Neural cell (in vitro differentiated cells): Measurements from ENCODE around the gene KIAA0586. TPM values are rescaled to one million over a fixed set of nuclear protein-coding genes. Genes with fewer than 3 reads are reported as not detected.

Experiments used
- H2AFZ ChIP-seq: fragments of 200-600, 300-800 bp; sonication (generic), shearing (Covaris generic); 2 replicates; pipeline ENCODE4 v1.6.0; 2014; ENCODE audit warnings: low read depth, mild to moderate bottlenecking, antibody characterized with exemption, low read length, moderate library complexity
- H3F3A ChIP-seq: fragments of 200-600 bp; shearing (Covaris generic); 2 replicates; pipeline ENCODE4 v1.6.1; 2016; ENCODE audit warnings: mild to moderate bottlenecking, moderate library complexity, mixed read lengths, antibody characterized with exemption, low read length; ENCODE audit not compliant: insufficient read depth, poor library complexity, severe bottlenecking
- H3K27ac ChIP-seq: fragments of 200-600, 300-800 bp; sonication (generic), shearing (Covaris generic); 2 replicates; pipeline ENCODE4 v1.5.1; 2014; ENCODE audit warnings: mild to moderate bottlenecking, low read length, moderate library complexity
- H3K27me3 ChIP-seq: fragments of 300-800, 200-600 bp; sonication (generic), shearing (Covaris generic); 2 replicates; pipeline ENCODE4 v1.6.0; 2014; ENCODE audit warnings: mild to moderate bottlenecking, low read depth, low read length, moderate library complexity; ENCODE audit not compliant: insufficient read depth
- H3K36me3 ChIP-seq: fragments of 300-800, 200-600 bp; sonication (generic), shearing (Covaris generic); 2 replicates; pipeline ENCODE4 v1.5.1; 2014; ENCODE audit warnings: mild to moderate bottlenecking, antibody characterized with exemption, low read length, moderate library complexity; ENCODE audit not compliant: insufficient read depth
- H3K4me2 ChIP-seq: fragments of 300-800, 200-600 bp; sonication (generic), shearing (Covaris generic); 2 replicates; pipeline ENCODE4 v1.6.0; 2014; ENCODE audit warnings: mild to moderate bottlenecking, low read length
- H3K4me3 ChIP-seq: fragments of 300-800, 200-600 bp; sonication (generic), shearing (Covaris generic); 2 replicates; pipeline ENCODE4 v1.5.1; 2014; ENCODE audit warnings: mild to moderate bottlenecking, low read length, moderate library complexity
- H3K79me2 ChIP-seq: fragments of 200-600 bp; shearing (Covaris generic); replicated peaks from 2 replicates; pipeline ENCODE4 v1.6.0; 2014; ENCODE audit warnings: mild to moderate bottlenecking, low read length, moderate library complexity; ENCODE audit not compliant: insufficient read depth
- H3K9ac ChIP-seq: fragments of 300-800, 200-600 bp; sonication (generic), shearing (Covaris generic); 2 replicates; pipeline ENCODE4 v1.6.1; 2016; ENCODE audit warnings: mild to moderate bottlenecking, low read length, mixed read lengths
- H3K9me2 ChIP-seq: fragments of 200-600 bp; shearing (Covaris generic); 2 replicates; pipeline ENCODE4 v1.6.1; 2016; ENCODE audit warnings: mild to moderate bottlenecking, low read length, mixed read lengths; ENCODE audit not compliant: insufficient read depth
- H3K9me3 ChIP-seq: fragments of 200-600, 300-800 bp; sonication (generic), shearing (Covaris generic); 2 replicates; pipeline ENCODE4 v1.6.1; 2016; ENCODE audit warnings: mild to moderate bottlenecking, mixed run types, low read length, moderate library complexity, mixed read lengths
- H4K20me1 ChIP-seq: fragments of 200-600 bp; shearing (Covaris generic); 2 replicates; pipeline ENCODE4 v1.6.1; 2016; ENCODE audit warnings: mild to moderate bottlenecking, mixed run types; ENCODE audit not compliant: insufficient read depth
- CTCF ChIP-seq: fragments of 450-650 bp; IDR thresholded peaks from 2 replicates; pipeline ENCODE4 v1.5.1; 2014; ENCODE audit warnings: antibody characterized with exemption, mild to moderate bottlenecking, moderate library complexity; ENCODE audit not compliant: poor library complexity, severe bottlenecking
- EP300 ChIP-seq: fragments of 450-650 bp; conservative IDR thresholded peaks from 2 replicates; pipeline ENCODE4 v1.6.1; 2014; ENCODE audit warnings: antibody characterized with exemption, mild to moderate bottlenecking, moderate library complexity; ENCODE audit not compliant: poor library complexity, severe bottlenecking
- EZH2 ChIP-seq: fragments of 200-600, 300-800 bp; shearing (Covaris generic), sonication (generic); IDR thresholded peaks from 2 replicates; pipeline ENCODE4 v1.6.1; 2014; ENCODE audit warnings: antibody characterized with exemption, low read length, borderline replicate concordance, mild to moderate bottlenecking; ENCODE audit not compliant: insufficient read depth, poor library complexity, severe bottlenecking
- MXI1 ChIP-seq: fragments of 450-650 bp; conservative IDR thresholded peaks from 2 replicates; pipeline ENCODE4 v1.6.1; 2014; ENCODE audit warnings: antibody characterized with exemption, mild to moderate bottlenecking; ENCODE audit not compliant: poor library complexity, severe bottlenecking
- POLR2AphosphoS5 ChIP-seq: IDR thresholded peaks from 2 replicates; pipeline ENCODE4 v1.6.1; 2012
- RAD21 ChIP-seq: fragments of 450-650 bp; conservative IDR thresholded peaks from 2 replicates; pipeline ENCODE4 v1.6.1; 2014; ENCODE audit warnings: antibody characterized with exemption, mild to moderate bottlenecking, moderate library complexity
- REST ChIP-seq: IDR thresholded peaks from 2 replicates; pipeline ENCODE4 v1.6.1; 2012; ENCODE audit warnings: borderline replicate concordance
- SMC3 ChIP-seq: fragments of 450-650 bp; conservative IDR thresholded peaks from 2 replicates; pipeline ENCODE4 v1.6.1; 2014; ENCODE audit warnings: antibody characterized with exemption, mild to moderate bottlenecking, moderate library complexity; ENCODE audit not compliant: poor library complexity
- TAF1 ChIP-seq: IDR thresholded peaks from 2 replicates; pipeline ENCODE4 v1.6.1; 2012; ENCODE audit warnings: low read depth
- polyA plus RNA-seq: library from polyadenylated mRNA; depleted of rRNA; stranded (reverse); fragments of >200 nt; gene quantifications from 2 replicates; pipeline ENCODE4 v1.2.3, GENCODE V29; 2014

KIAA0586 gene
- polyA plus RNA-seq, 1 donor from 2014 or later, result 8.0 TPM

DNA sequence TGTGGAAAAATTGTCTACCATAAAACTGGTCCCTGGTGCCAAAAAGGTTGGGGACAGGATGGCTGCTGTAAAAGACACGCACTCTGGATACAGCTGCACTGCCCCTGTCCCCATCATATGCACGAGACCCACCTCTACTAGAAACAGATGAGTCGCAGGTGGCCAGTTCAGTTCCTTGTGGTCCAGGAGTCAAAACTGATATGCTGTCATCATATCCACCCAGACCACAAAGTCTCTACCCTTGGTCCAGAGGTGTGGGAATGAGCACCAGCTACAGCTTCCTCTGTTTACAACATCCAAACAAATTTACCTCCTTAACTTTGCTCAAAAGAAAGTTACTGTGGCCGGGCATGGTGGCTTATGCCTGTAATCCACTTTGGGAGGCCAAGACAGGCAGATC lies 166.5 kb downstream of the KIAA0586 start:
- H2AFZ ChIP-seq, result no peak overlapping the region
- H3K36me3 ChIP-seq, result no peaks in the 10 kb centered on the region
- H3K4me3 ChIP-seq, result no peak overlapping the region
- H3K9ac ChIP-seq, result no peak overlapping the region
- H3K27ac ChIP-seq, result no peak overlapping the region
- H3K4me2 ChIP-seq, result no peak overlapping the region
- no peak for TF ChIP-seq REST
- no peak for TF ChIP-seq MXI1
- no peak for TF ChIP-seq EZH2
- TF ChIP-seq EP300, result no peak
- TF ChIP-seq RAD21, result no peak
- no peak for TF ChIP-seq POLR2AphosphoS5
- no peak for TF ChIP-seq SMC3
- TF ChIP-seq TAF1, result no peak
- TF ChIP-seq CTCF, result no peak
- no peaks in the 10 kb centered on the region for H3F3A ChIP-seq
- no peaks in the 10 kb centered on the region for H3K27me3 ChIP-seq
- H3K9me2 ChIP-seq, result no peaks in the 10 kb centered on the region
- H3K79me2 ChIP-seq, result no peaks in the 10 kb centered on the region
- no peaks in the 10 kb centered on the region for H3K9me3 ChIP-seq
- H4K20me1 ChIP-seq, result no peaks in the 10 kb centered on the region

DNA sequence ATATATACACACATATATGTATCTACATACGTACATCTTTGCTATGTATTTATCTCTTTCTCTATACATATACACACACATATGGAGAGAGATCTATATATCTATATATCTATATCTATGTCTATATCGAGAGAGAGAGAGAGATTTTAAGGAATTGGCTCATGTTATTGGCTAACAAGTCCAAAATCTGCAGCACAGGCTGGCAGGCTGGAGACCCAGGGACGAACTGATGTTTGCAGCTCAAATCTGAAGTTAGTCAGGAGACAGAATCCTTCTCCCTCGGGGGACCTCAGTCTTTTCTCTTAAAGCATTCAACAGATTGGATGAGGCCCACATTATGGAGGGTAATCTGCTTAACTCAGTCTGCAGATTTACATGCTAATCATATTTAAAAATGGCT lies 169.5 kb downstream of the KIAA0586 start:
- no peaks in the 10 kb centered on the region for H3K27me3 ChIP-seq
- H3K9me3 ChIP-seq, result no peaks in the 10 kb centered on the region
- no peak overlapping the region for H2AFZ ChIP-seq
- no peak overlapping the region for H3K27ac ChIP-seq
- no peak overlapping the region for H3K9ac ChIP-seq
- H3K36me3 ChIP-seq, result no peaks in the 10 kb centered on the region
- H3K9me2 ChIP-seq, result no peaks in the 10 kb centered on the region
- no peaks in the 10 kb centered on the region for H4K20me1 ChIP-seq
- no peak overlapping the region for H3K4me2 ChIP-seq
- no peaks in the 10 kb centered on the region for H3F3A ChIP-seq
- no peak for TF ChIP-seq CTCF
- no peaks in the 10 kb centered on the region for H3K79me2 ChIP-seq
- H3K4me3 ChIP-seq, result no peak overlapping the region
